MM.1S (cell line): ENCODE results near the gene DIAPH3.
"Not testable (repeated sequence)": the region's sequence is repeated elsewhere in the genome, so short reads cannot be mapped to it uniquely, and the experiment has no call there.

Experiments used
- DNase-seq: peaks from one replicate; pipeline ENCODE4 v3.0.0-alpha.2; 2015
- H2AFZ ChIP-seq: fragments of 300-600 bp; sonication (generic); 2 replicates; pipeline ENCODE4 v1.6.0; 2016; ENCODE audit warnings: antibody characterized with exemption, low read length
- H3F3A ChIP-seq: fragments of 300-600 bp; sonication (generic); 2 replicates; pipeline ENCODE4 v1.6.1; 2016; ENCODE audit warnings: mild to moderate bottlenecking, antibody characterized with exemption, low read length, moderate library complexity, mixed read lengths; ENCODE audit not compliant: insufficient read depth
- H3K27ac ChIP-seq: fragments of 300-600 bp; sonication (generic); 2 replicates; pipeline ENCODE4 v1.5.1; 2016; ENCODE audit warnings: mild to moderate bottlenecking, low read length
- H3K27me3 ChIP-seq: fragments of 300-600 bp; sonication (generic); replicated peaks from 2 replicates; pipeline ENCODE4 v1.6.0; 2016; ENCODE audit warnings: low read length; ENCODE audit not compliant: insufficient read depth
- H3K36me3 ChIP-seq: fragments of 300-600 bp; sonication (generic); replicated peaks from 2 replicates; pipeline ENCODE4 v1.6.1; 2016; ENCODE audit warnings: mild to moderate bottlenecking, low read length, mixed read lengths; ENCODE audit not compliant: insufficient read depth
- H3K4me1 ChIP-seq: fragments of 300-600 bp; sonication (generic); 2 replicates; pipeline ENCODE4 v1.6.1; 2016; ENCODE audit warnings: low read length, mixed read lengths
- H3K4me2 ChIP-seq: fragments of 300-600 bp; sonication (generic); 2 replicates; pipeline ENCODE4 v1.6.0; 2016; ENCODE audit warnings: low read depth, low read length
- H3K4me3 ChIP-seq: fragments of 300-600 bp; sonication (generic); 2 replicates; pipeline ENCODE4 v1.5.1; 2016; ENCODE audit warnings: low read length, mixed read lengths
- H3K79me2 ChIP-seq: fragments of 300-600 bp; sonication (generic); 2 replicates; pipeline ENCODE4 v1.6.1; 2016; ENCODE audit warnings: mixed run types, low read length, mixed read lengths
- H3K9ac ChIP-seq: fragments of 300-600 bp; sonication (generic); 2 replicates; pipeline ENCODE4 v1.6.1; 2016; ENCODE audit warnings: low read length, mixed read lengths
- H3K9me2 ChIP-seq: fragments of 300-600 bp; sonication (generic); replicated peaks from 2 replicates; pipeline ENCODE4 v1.6.1; 2016; ENCODE audit warnings: mild to moderate bottlenecking, low read length, mixed read lengths; ENCODE audit not compliant: insufficient read depth
- H3K9me3 ChIP-seq: fragments of 300-600 bp; sonication (generic); replicated peaks from 2 replicates; pipeline ENCODE4 v1.6.1; 2016; ENCODE audit warnings: mild to moderate bottlenecking, low read length, mixed read lengths; ENCODE audit not compliant: insufficient read depth
- H4K20me1 ChIP-seq: fragments of 300-600 bp; sonication (generic); 2 replicates; pipeline ENCODE4 v1.6.1; 2016; ENCODE audit warnings: mild to moderate bottlenecking, low read length, moderate library complexity, mixed read lengths; ENCODE audit not compliant: insufficient read depth
- EZH2 ChIP-seq: fragments of 300-600 bp; sonication (generic); optimal IDR thresholded peaks from 2 replicates; pipeline ENCODE3; 2017; ENCODE audit warnings: low read depth, mild to moderate bottlenecking, antibody characterized with exemption, low read length, mixed read lengths
- EZH2phosphoT487 ChIP-seq: fragments of 300-600 bp; sonication (generic); IDR thresholded peaks from 2 replicates; pipeline ENCODE4 v1.6.1; 2018; ENCODE audit warnings: antibody characterized with exemption, low read length
- TF ChIP-seq, protein P1 (sequence below): fragments of 300-600 bp; sonication (generic); IDR thresholded peaks from 2 replicates; pipeline ENCODE4 v1.5.1; 2016; ENCODE audit warnings: antibody characterized with exemption, low read length, mixed read lengths

The DIAPH3 gene

DNA sequence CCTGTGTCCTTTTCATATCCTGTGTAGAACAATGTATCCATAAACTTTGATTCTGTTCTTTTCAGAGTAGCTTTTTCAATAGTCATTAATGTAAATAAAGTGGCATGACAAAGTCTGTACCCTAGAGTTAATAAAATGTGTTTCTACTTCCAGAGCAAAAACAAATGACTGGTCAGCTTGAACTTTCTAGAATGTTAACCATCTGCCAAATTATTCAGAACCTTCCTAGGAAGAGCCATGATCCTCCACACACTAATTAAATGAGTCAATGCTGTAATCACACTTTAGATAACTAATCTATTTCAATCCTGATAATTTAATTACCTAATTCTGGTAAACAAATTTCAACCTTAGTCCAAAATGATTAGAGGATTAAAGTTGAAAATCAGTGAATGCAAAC is 73.2 kb downstream of the DIAPH3 start:
- Histone ChIP-seq H3K79me2 (no peaks in the 10 kb centered on the region), H3K9me2 (no peaks in the 10 kb centered on the region), H3K9me3 (no peaks in the 10 kb centered on the region), H3K9ac (no peak overlapping the region), H3K27ac (no peak overlapping the region), H3K36me3 (no peaks in the 10 kb centered on the region), H3K4me2 (no peak overlapping the region), H3F3A (no peaks in the 10 kb centered on the region), H3K4me1 (no peaks in the 10 kb centered on the region), H4K20me1 (no peaks in the 10 kb centered on the region), H3K4me3 (no peak overlapping the region), H2AFZ (no peak overlapping the region), H3K27me3 (no peaks in the 10 kb centered on the region)
- TF ChIP-seq EZH2 (no peak), EZH2phosphoT487 (no peak)
- no peak for DNase-seq

DNA sequence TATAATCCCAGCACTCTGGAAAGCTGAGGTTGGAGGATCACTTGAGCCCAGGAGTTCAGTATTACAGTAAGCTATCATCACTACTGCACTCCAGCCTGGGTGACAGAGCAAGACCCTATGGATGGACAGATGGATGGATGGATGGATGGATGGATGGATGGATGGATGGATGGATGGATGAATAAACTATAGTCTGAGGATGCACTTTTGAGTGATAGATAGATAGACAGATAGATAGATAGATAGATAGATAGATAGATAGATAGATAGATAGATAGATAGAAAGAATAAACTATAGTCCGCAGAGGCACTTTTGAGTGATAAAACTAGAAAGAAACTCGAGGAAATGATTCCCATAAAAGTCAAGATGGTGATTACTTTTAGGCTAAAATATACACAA is 79.9 kb downstream of the DIAPH3 start:
- DNase-seq, H3K27ac ChIP-seq, H3K27me3 ChIP-seq, H3K9me2 ChIP-seq, H3K4me2 ChIP-seq, H3K79me2 ChIP-seq, H3K36me3 ChIP-seq, H4K20me1 ChIP-seq, H3K9me3 ChIP-seq, H3K9ac ChIP-seq, H3K4me3 ChIP-seq, H3F3A ChIP-seq, H3K4me1 ChIP-seq, H2AFZ ChIP-seq: not testable (repeated sequence)

DNA sequence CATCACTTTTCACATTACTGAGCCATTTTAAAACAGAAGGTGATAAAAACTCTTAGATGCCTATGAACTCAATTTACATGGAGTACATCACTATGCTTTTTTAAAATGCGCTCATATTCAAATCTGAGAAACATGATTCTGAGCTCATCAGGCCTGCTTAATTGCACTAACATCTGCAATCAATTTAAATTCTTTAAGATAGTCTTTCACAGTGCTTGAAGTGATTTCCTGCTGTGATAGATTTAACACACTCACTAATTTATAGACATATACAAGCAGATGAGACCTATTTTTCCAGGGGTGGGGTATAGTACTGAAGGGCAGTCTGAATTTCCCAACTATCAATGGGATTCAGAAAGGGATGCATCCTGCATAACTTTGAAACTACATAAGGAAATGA is 82.9 kb downstream of the DIAPH3 start:
- no peak overlapping the region for H3K9ac ChIP-seq
- TF ChIP-seq EZH2 (no peak), EZH2phosphoT487 (no peak)
- TF ChIP-seq, protein P1, sequence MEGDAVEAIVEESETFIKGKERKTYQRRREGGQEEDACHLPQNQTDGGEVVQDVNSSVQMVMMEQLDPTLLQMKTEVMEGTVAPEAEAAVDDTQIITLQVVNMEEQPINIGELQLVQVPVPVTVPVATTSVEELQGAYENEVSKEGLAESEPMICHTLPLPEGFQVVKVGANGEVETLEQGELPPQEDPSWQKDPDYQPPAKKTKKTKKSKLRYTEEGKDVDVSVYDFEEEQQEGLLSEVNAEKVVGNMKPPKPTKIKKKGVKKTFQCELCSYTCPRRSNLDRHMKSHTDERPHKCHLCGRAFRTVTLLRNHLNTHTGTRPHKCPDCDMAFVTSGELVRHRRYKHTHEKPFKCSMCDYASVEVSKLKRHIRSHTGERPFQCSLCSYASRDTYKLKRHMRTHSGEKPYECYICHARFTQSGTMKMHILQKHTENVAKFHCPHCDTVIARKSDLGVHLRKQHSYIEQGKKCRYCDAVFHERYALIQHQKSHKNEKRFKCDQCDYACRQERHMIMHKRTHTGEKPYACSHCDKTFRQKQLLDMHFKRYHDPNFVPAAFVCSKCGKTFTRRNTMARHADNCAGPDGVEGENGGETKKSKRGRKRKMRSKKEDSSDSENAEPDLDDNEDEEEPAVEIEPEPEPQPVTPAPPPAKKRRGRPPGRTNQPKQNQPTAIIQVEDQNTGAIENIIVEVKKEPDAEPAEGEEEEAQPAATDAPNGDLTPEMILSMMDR, result no peak
- no peak overlapping the region for H3K4me3 ChIP-seq
- no peaks in the 10 kb centered on the region for H3F3A ChIP-seq
- no peaks in the 10 kb centered on the region for H3K27me3 ChIP-seq
- no peaks in the 10 kb centered on the region for H3K9me3 ChIP-seq
- no peak for DNase-seq
- no peak overlapping the region for H3K27ac ChIP-seq
- no peak overlapping the region for H2AFZ ChIP-seq
- no peaks in the 10 kb centered on the region for H4K20me1 ChIP-seq
- H3K4me1 ChIP-seq, result no peaks in the 10 kb centered on the region
- H3K4me2 ChIP-seq, result no peak overlapping the region
- no peaks in the 10 kb centered on the region for H3K79me2 ChIP-seq
- H3K9me2 ChIP-seq, result no peaks in the 10 kb centered on the region
- no peaks in the 10 kb centered on the region for H3K36me3 ChIP-seq

DNA sequence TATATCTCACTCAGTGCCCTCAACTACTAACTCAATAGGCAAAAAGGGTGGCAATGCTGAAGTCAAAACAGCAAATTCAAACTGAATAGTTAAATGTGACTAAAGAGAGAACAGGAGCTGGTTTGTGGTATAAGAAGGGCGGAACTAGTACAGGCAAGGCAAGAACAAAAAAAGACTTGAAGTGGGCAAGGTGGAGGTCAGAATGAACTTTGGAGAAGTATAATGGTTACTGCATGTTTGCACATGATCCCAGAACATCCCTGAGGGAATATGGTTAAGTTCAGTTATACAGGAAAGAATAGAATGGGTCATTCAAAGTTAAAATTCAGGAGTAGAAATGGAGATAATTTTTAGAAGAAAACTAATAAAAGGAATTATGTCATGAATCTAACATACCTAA is 85.5 kb downstream of the DIAPH3 start:
- no peaks in the 10 kb centered on the region for H3K79me2 ChIP-seq
- no peak overlapping the region for H2AFZ ChIP-seq
- H3K36me3 ChIP-seq, result no peaks in the 10 kb centered on the region
- H3K9me3 ChIP-seq, result no peaks in the 10 kb centered on the region
- H3F3A ChIP-seq, result no peaks in the 10 kb centered on the region
- H3K4me1 ChIP-seq, result no peaks in the 10 kb centered on the region
- no peak overlapping the region for H3K9ac ChIP-seq
- no peak overlapping the region for H3K4me2 ChIP-seq
- H3K9me2 ChIP-seq, result no peaks in the 10 kb centered on the region
- no peaks in the 10 kb centered on the region for H3K27me3 ChIP-seq
- no peak overlapping the region for H3K27ac ChIP-seq
- H4K20me1 ChIP-seq, result no peaks in the 10 kb centered on the region
- TF ChIP-seq, protein P1, result no peak
- TF ChIP-seq EZH2phosphoT487 (no peak), EZH2 (no peak)
- no peak for DNase-seq
- no peak overlapping the region for H3K4me3 ChIP-seq
